A549 (cell line): ENCODE data around the gene DPEP2NB. TPM values are rescaled to one million over a fixed set of nuclear protein-coding genes. Genes with fewer than 3 reads are reported as not detected.

Experiments used
- ATAC-seq, 2 experiments: fragments of 200-7000 bp in 1 of 2; fragments of >200 bp in 1 of 2; cut with Nextera tagmentation in 1 of 2; cut with Tn5 transposase in 1 of 2; 3 replicates each; pipeline versions ENCODE4 v1.8.0 to v1.9.1; 2018 to 2020; ENCODE audit warnings: mild to moderate bottlenecking in 1 of 2, moderate library complexity in 1 of 2
- CTCF ChIA-PET: fragments of 300-600 bp; sonication (Branson Sonifier 250); formaldehyde crosslinking; extraction: SDS; loops from one replicate; lab custom pipeline; 2021; ENCODE audit warnings: antibody characterized with exemption, inconsistent platforms; lab: Yijun Ruan, JAX
- POLR2A ChIA-PET: fragments of 350-600 bp; formaldehyde crosslinking; extraction: SDS; loops from one replicate; lab custom pipeline; 2021; ENCODE audit warnings: antibody characterized with exemption, inconsistent platforms; lab: Yijun Ruan, JAX
- DNase-seq, 2 experiments: peaks; one replicate each; pipeline versions ENCODE4 v3.0.0 to v3.0.0-alpha.2; 2011 to 2016; ENCODE audit warnings: low read depth in 1 of 2, low spot score in 1 of 2
- FAIRE-seq: peaks from 2 replicates; lab custom pipeline; 2011; peaks lifted over from hg19 to GRCh38; lab: Jason Lieb, UNC
- H3K27ac ChIP-seq, 2 experiments: fragments of >200 bp; sonication (Bioruptor Twin); formaldehyde crosslinking; 3 replicates each; pipeline ENCODE4 v1.5.1; 2016 to 2017
- H3K4me1 ChIP-seq: fragments of >200 bp; sonication (Bioruptor Twin); formaldehyde crosslinking; 3 replicates; pipeline ENCODE4 v1.6.1; 2016
- H3K4me2 ChIP-seq: fragments of >200 bp; sonication (Bioruptor Twin); formaldehyde crosslinking; 3 replicates; pipeline ENCODE4 v1.6.1; 2016
- H3K4me3 ChIP-seq: fragments of >200 bp; sonication (Bioruptor Twin); formaldehyde crosslinking; 3 replicates; pipeline ENCODE4 v1.5.1; 2016
- H3K9me3 ChIP-seq: fragments of >200 bp; sonication (Bioruptor Twin); formaldehyde crosslinking; 3 replicates; pipeline ENCODE4 v1.6.1; 2016
- ATOH8 ChIP-seq: fragments of 250-450 bp; sonication (Bioruptor Pico); IDR thresholded peaks from 2 replicates; pipeline ENCODE4 v1.5.0; 2020; ENCODE audit warnings: low read depth, mild to moderate bottlenecking, moderate library complexity
- CBX8 ChIP-seq: fragments of 200-600 bp; sonication (generic); IDR thresholded peaks from 2 replicates; pipeline ENCODE4 v1.6.1; 2016
- CEBPB ChIP-seq, 2 experiments: fragments of >200 bp in 1 of 2; sonication (Bioruptor Twin) in 1 of 2; formaldehyde crosslinking in 1 of 2; IDR thresholded peaks; 2 replicates each; pipeline ENCODE4 v1.6.1; 2012 to 2016
- CHD2 ChIP-seq: fragments of 150-350 bp; IDR thresholded peaks from 2 replicates; pipeline ENCODE4 v1.6.1; 2014; ENCODE audit warnings: low read length; ENCODE audit not compliant: partially characterized antibody
- CTCF ChIP-seq: fragments of >200 bp; sonication (Bioruptor Twin); formaldehyde crosslinking; IDR thresholded peaks from 3 replicates; pipeline ENCODE4 v1.5.1; 2016
- E2F6 ChIP-seq: IDR thresholded peaks from 2 replicates; pipeline ENCODE4 v1.6.1; 2012; ENCODE audit warnings: low read depth, borderline replicate concordance
- EHF ChIP-seq: fragments of 250-450 bp; sonication (Bioruptor Pico); IDR thresholded peaks from 2 replicates; pipeline ENCODE4 v1.5.0; 2020; ENCODE audit warnings: mild to moderate bottlenecking
- ESRRA ChIP-seq: fragments of 150-350 bp; IDR thresholded peaks from 2 replicates; pipeline ENCODE4 v1.6.1; 2014; ENCODE audit warnings: mild to moderate bottlenecking, low read length, borderline replicate concordance
- GATA3 ChIP-seq: IDR thresholded peaks from 2 replicates; pipeline ENCODE4 v1.6.1; 2012; ENCODE audit warnings: borderline replicate concordance
- HDAC2 ChIP-seq: fragments of 200-600 bp; sonication (generic); IDR thresholded peaks from 2 replicates; pipeline ENCODE4 v1.6.1; 2016
- HEYL ChIP-seq: fragments of 250-450 bp; sonication (Bioruptor Pico); IDR thresholded peaks from 2 replicates; pipeline ENCODE4 v1.8.0; 2021; ENCODE audit warnings: mild to moderate bottlenecking, moderate library complexity
- HMGXB4 ChIP-seq: fragments of 250-450 bp; sonication (Bioruptor Pico); IDR thresholded peaks from 2 replicates; pipeline ENCODE4 v1.5.0; 2021; ENCODE audit warnings: mild to moderate bottlenecking, moderate library complexity, borderline replicate concordance
- HOXA7 ChIP-seq: fragments of 250-450 bp; sonication (Bioruptor Pico); IDR thresholded peaks from 2 replicates; pipeline ENCODE4 v1.5.0; 2020; ENCODE audit warnings: mild to moderate bottlenecking, moderate library complexity
- KDM1A ChIP-seq: fragments of 200-600 bp; sonication (generic); IDR thresholded peaks from 2 replicates; pipeline ENCODE4 v1.6.1; 2016; ENCODE audit warnings: low read depth, mild to moderate bottlenecking
- KDM5A ChIP-seq: fragments of 200-600 bp; sonication (generic); IDR thresholded peaks from 2 replicates; pipeline ENCODE4 v1.6.1; 2016; ENCODE audit warnings: antibody characterized with exemption, mild to moderate bottlenecking
- MAFK ChIP-seq: fragments of 450-650 bp; IDR thresholded peaks from 2 replicates; pipeline ENCODE4 v1.6.1; 2014; ENCODE audit not compliant: partially characterized antibody
- MAX ChIP-seq: IDR thresholded peaks from 2 replicates; pipeline ENCODE4 v1.6.1; 2012
- MAZ ChIP-seq: fragments of 150-350 bp; IDR thresholded peaks from 2 replicates; pipeline ENCODE4 v1.6.1; 2014; ENCODE audit warnings: antibody characterized with exemption, low read depth, low read length, borderline replicate concordance
- NFE2L2 ChIP-seq: fragments of 150-350 bp; conservative IDR thresholded peaks from 2 replicates; pipeline ENCODE4 v1.6.1; 2014; ENCODE audit warnings: low read length
- NPAS2 ChIP-seq: fragments of 250-450 bp; sonication (Bioruptor Pico); IDR thresholded peaks from 2 replicates; pipeline ENCODE4 v1.8.0; 2022; ENCODE audit warnings: mild to moderate bottlenecking, moderate library complexity, borderline replicate concordance
- NR3C1 ChIP-seq: fragments of >200 bp; sonication (Bioruptor Twin); formaldehyde crosslinking; IDR thresholded peaks from 3 replicates; pipeline ENCODE4 v1.6.1; 2017
- POLR2A ChIP-seq: IDR thresholded peaks from 2 replicates; pipeline ENCODE4 v1.6.1; 2012; ENCODE audit warnings: mild to moderate bottlenecking, low read length
- POLR2AphosphoS2 ChIP-seq: conservative IDR thresholded peaks from 2 replicates; pipeline ENCODE4 v1.6.1; 2012; ENCODE audit warnings: low read length, improper control_type of control experiment, inconsistent platforms
- RAD21 ChIP-seq, 2 experiments: fragments of >200 bp in 1 of 2; sonication (Bioruptor Twin) in 1 of 2; formaldehyde crosslinking in 1 of 2; IDR thresholded peaks in 1 of 2; conservative IDR thresholded peaks in 1 of 2; 2 replicates in 1 of 2; 3 replicates in 1 of 2; pipeline ENCODE4 v1.6.1; 2012 to 2018; ENCODE audit warnings: inconsistent platforms in 1 of 2
- RFX5 ChIP-seq: fragments of 450-650 bp; IDR thresholded peaks from 2 replicates; pipeline ENCODE4 v1.7.1; 2014; ENCODE audit warnings: antibody characterized with exemption, mild to moderate bottlenecking, moderate library complexity
- RNF2 ChIP-seq: fragments of 200-600 bp; sonication (generic); IDR thresholded peaks from 2 replicates; pipeline ENCODE4 v1.6.1; 2016; ENCODE audit warnings: low read depth, mild to moderate bottlenecking, antibody characterized with exemption, moderate library complexity, borderline replicate concordance
- TFCP2L1 ChIP-seq: fragments of 250-450 bp; sonication (Bioruptor Pico); IDR thresholded peaks from 2 replicates; pipeline ENCODE4 v1.5.0; 2021; ENCODE audit warnings: mild to moderate bottlenecking
- USF2 ChIP-seq: fragments of 450-650 bp; IDR thresholded peaks from 2 replicates; pipeline ENCODE4 v1.6.1; 2014; ENCODE audit warnings: antibody characterized with exemption
- ZC3H11A ChIP-seq: fragments of 450-650 bp; IDR thresholded peaks from 2 replicates; pipeline ENCODE4 v1.6.1; 2014; ENCODE audit warnings: antibody characterized with exemption, mild to moderate bottlenecking
- WGBS: methylation state at CpG from one replicate; pipeline ENCODE4 v1.1.6; 2017; ENCODE audit errors: missing lambda C conversion rate; 5-methylcytosine and 5-hydroxymethylcytosine counted together
- polyA plus RNA-seq, 4 experiments: library from polyadenylated mRNA; depleted of rRNA in 3 of 4; stranded (reverse); fragments of >200 nt; fragmentation: RNase III in 1 of 4; extraction: RNeasy Plus Mini Kit Qiagen cat#74134 plus additional on column Dnase treatment in 1 of 4; gene quantifications; 2 replicates in 3 of 4; 3 replicates in 1 of 4; pipeline ENCODE4 v1.2.3, GENCODE V29; 2011 to 2017

The DPEP2NB gene
- polyA plus RNA-seq, 2 of the 4 experiments (the other 2 are of a cell fraction) = not detected

- WGBS = 90% methylated on average over 3 of the region's 3 CpGs
- Histone ChIP-seq H3K4me2 (peak overlapping the region; percentile 89), H3K27ac (peak overlapping the region; percentile 58 to 95), H3K9me3 (no peaks in the 10 kb centered on the region), H3K4me1 (peaks cover 25% of the 10 kb centered on the region), H3K4me3 (peak overlapping the region; percentile 95; the same call in 2 of the 3 replicates)
- TF ChIP-seq RAD21 (conservative IDR thresholded peaks at IDR 0.05 in 1 of 2, IDR thresholded peaks at IDR 0.05 in 1 of 2) (no peak), POLR2AphosphoS2 (no peak), TFCP2L1 (CRISPR knock-in tag) (no peak), HEYL (CRISPR knock-in tag) (no peak), ESRRA (no peak), EHF (CRISPR knock-in tag) (no peak), GATA3 (no peak), NPAS2 (CRISPR knock-in tag) (no peak), CTCF (no peak), NR3C1 (no peak), HOXA7 (CRISPR knock-in tag) (no peak), RNF2 (no peak), ZC3H11A (no peak), HMGXB4 (CRISPR knock-in tag) (no peak)
- DNase-seq (peak in 1 of 2 experiments; percentile 44), ATAC-seq (peak in 1 of 2 experiments; percentile 51; a peak in 3 of 6 replicates), FAIRE-seq (no peak)
- CTCF ChIA-PET = interaction anchor here (0.7 to 1.6 kb wide), 6 partner anchors 20 to 150 kb away, joined by 3 to 11 read pairs (median 4); partner anchors contain the start of genes CTRL and PSMB10
- POLR2A ChIA-PET = no interaction called here
Observed at GRCh38 chr16:67966549-67967182, 49.0 kb downstream of the DPEP2NB start.

GRCh38 chr16:67965668-67966548, 49.8 kb downstream of the DPEP2NB start:
- peak overlapping the region; percentile 4; the same call in 1 of the 3 replicates for H3K4me3 ChIP-seq
- ChIA-PET CTCF (interaction anchor here (0.7 to 1.6 kb wide), 8 partner anchors 11 to 150 kb away, joined by 3 to 11 read pairs (median 4); partner anchors contain the start of genes CTRL and PSMB10), POLR2A (no interaction called here)
- peak overlapping the region; percentile 89 for H3K4me2 ChIP-seq
- H3K27ac ChIP-seq = peak overlapping the region; percentile 58 to 95
- no peak for ATAC-seq
- H3K9me3 ChIP-seq = no peaks in the 10 kb centered on the region
- no peak for DNase-seq
- FAIRE-seq = no peak
- peaks cover 25% of the 10 kb centered on the region for H3K4me1 ChIP-seq
- TF ChIP-seq MAFK (no peak), CBX8 (no peak), CHD2 (no peak), CEBPB (IDR thresholded peaks at IDR 0.05) (no peak), KDM1A (no peak), ATOH8 (no peak), GATA3 (no peak), MAZ (no peak), KDM5A (no peak), HDAC2 (no peak), NFE2L2 (no peak), RFX5 (no peak), E2F6 (no peak), POLR2A (no peak), USF2 (no peak), MAX (no peak)
- 85% methylated on average over 11 of the region's 11 CpGs for WGBS
